C4-2B (cell line): Measurements from ENCODE around the gene NPAT.

Experiments used
- ZFX ChIP-seq: fragments of 450-650 bp; IDR thresholded peaks from 2 replicates; pipeline ENCODE4 v1.6.1; 2017
- TF ChIP-seq, protein P1 (sequence below): fragments of 450-650 bp; conservative IDR thresholded peaks from 2 replicates; pipeline ENCODE4 v1.5.1; 2017; ENCODE audit warnings: mild to moderate bottlenecking

DNA sequence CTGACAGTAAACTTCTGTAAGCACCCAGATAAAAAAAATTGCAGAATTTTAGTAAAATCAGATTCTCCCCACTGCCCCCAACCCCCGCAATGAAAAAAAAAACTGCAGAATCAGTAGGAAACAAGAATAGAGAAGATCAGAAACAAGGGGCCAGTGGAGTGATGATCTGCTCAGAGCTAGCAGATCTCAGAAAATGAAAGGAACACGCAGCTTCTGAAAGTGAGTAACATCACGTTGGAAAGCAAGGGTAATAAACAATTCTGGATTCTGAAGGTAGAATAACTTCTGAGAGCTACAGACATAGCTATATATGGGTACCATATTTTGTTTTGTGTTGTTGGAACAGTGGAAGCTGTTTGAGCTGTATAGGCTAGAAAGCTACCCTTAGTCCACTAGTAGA, 77.8 kb downstream of the NPAT start:
- TF ChIP-seq, protein P1, sequence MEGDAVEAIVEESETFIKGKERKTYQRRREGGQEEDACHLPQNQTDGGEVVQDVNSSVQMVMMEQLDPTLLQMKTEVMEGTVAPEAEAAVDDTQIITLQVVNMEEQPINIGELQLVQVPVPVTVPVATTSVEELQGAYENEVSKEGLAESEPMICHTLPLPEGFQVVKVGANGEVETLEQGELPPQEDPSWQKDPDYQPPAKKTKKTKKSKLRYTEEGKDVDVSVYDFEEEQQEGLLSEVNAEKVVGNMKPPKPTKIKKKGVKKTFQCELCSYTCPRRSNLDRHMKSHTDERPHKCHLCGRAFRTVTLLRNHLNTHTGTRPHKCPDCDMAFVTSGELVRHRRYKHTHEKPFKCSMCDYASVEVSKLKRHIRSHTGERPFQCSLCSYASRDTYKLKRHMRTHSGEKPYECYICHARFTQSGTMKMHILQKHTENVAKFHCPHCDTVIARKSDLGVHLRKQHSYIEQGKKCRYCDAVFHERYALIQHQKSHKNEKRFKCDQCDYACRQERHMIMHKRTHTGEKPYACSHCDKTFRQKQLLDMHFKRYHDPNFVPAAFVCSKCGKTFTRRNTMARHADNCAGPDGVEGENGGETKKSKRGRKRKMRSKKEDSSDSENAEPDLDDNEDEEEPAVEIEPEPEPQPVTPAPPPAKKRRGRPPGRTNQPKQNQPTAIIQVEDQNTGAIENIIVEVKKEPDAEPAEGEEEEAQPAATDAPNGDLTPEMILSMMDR = no peak
- TF ChIP-seq ZFX = no peak
